ENCODE data around the gene IL37. TPM values are rescaled to one million over a fixed set of nuclear protein-coding genes. Genes with fewer than 3 reads are reported as not detected.
"Not testable (repeated sequence)": the region's sequence is repeated elsewhere in the genome, so short reads cannot be mapped to it uniquely, and the experiment has no call there.

IL37 gene
- total and polyA plus RNA-seq, 9 donors: not detected

DNA sequence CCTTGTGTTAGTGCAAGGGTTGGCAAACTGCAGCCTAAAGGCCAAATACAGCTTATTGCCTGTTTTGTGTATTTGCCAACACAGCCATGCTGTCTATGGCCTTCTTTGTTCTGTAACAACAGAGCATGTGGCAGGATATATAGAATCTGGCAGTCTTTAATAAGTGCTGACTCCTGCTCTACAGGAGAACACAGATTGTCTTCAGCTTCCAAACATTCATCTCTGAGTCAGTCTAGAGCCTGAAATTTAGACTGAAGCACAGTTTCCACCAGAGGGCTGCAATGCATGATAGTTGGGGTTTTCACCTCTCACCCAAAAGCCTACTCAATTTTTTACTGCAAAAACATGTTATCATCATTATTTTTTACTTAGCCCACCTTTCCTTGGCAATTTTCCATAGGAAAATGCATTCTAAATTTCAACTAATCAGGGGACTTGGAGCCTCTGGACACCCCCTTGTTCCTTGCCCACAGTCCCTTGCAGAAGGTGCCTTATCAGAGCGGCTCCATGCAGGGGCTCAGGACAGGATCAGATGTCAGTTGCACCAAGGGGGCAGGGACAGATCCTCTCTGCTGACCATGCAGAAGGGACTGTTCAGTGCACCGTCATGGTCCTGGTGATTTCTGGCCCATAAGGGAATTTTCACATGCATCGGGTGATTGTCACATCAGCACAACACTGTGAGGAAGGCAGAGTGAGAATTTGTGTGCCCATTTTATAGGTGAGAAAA lies 12.4 kb downstream of the IL37 start:
- Histone ChIP-seq H3K4me3 (ENCODE audit: low read length) (no peak overlapping the region), H3K27me3 (ENCODE audit: control insufficient read depth, insufficient read depth, low read length) (no peaks in the 10 kb centered on the region), H3K27ac (ENCODE audit: low read length) (no peak overlapping the region), H3K4me1 (ENCODE audit: control insufficient read depth, insufficient read depth, low read length) (no peaks in the 10 kb centered on the region), H3K9me3 (replicated peaks; ENCODE audit: control insufficient read depth, low read depth, low read length) (no peaks in the 10 kb centered on the region), H3K36me3 (ENCODE audit: control insufficient read depth, insufficient read depth, low read length) (no peaks in the 10 kb centered on the region)
- WGBS (ENCODE audit: insufficient coverage): 42% methylated on average over 3 of the region's 3 CpGs
- no peak for DNase-seq

DNA sequence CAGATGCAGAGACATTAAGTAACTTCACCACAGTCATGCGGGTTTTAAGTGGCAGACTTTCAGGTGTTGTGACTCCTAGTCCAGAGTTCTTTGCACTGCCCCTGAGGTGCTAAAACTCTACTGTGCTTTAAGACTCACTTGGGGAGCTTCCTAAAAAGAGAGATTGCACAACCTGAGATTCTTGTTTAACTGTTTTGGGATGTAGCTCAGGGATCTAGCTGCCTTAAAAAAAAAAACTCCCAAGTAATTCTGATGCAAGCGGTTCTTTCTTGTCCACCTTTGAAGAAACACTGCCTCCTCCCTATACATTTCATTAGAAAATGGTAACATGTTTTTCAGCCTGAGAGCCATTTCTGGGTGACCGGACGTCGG lies 13.0 kb downstream of the IL37 start:
- no peaks in the 10 kb centered on the region for H3K4me1 ChIP-seq (ENCODE audit: control insufficient read depth, insufficient read depth, low read length)
- no peak overlapping the region for H3K4me3 ChIP-seq (ENCODE audit: low read length)
- WGBS (ENCODE audit: insufficient coverage): 70% methylated on average over 3 of the region's 5 CpGs
- no peak for DNase-seq
- H3K9me3 ChIP-seq (replicated peaks; ENCODE audit: control insufficient read depth, low read depth, low read length): no peaks in the 10 kb centered on the region
- H3K27ac ChIP-seq (ENCODE audit: low read length): no peak overlapping the region
- no peaks in the 10 kb centered on the region for H3K27me3 ChIP-seq (ENCODE audit: control insufficient read depth, insufficient read depth, low read length)
- no peaks in the 10 kb centered on the region for H3K36me3 ChIP-seq (ENCODE audit: control insufficient read depth, insufficient read depth, low read length)

GRCh38 chr2:112924360-112924759 lies 13.4 kb downstream of the IL37 start:
- no peaks in the 10 kb centered on the region for H3K36me3 ChIP-seq (ENCODE audit: control insufficient read depth, insufficient read depth, low read length)
- H3K4me3 ChIP-seq (ENCODE audit: low read length): no peak overlapping the region
- no peaks in the 10 kb centered on the region for H3K4me1 ChIP-seq (ENCODE audit: control insufficient read depth, insufficient read depth, low read length)
- no peaks in the 10 kb centered on the region for H3K9me3 ChIP-seq (replicated peaks; ENCODE audit: control insufficient read depth, low read depth, low read length)
- H3K27ac ChIP-seq (ENCODE audit: low read length): no peak overlapping the region
- H3K27me3 ChIP-seq (ENCODE audit: control insufficient read depth, insufficient read depth, low read length): no peaks in the 10 kb centered on the region
- DNase-seq: no peak
- 50% methylated on average over 2 of the region's 2 CpGs for WGBS (ENCODE audit: insufficient coverage)

- H3K27me3 ChIP-seq (ENCODE audit: control insufficient read depth, insufficient read depth, low read length): no peaks in the 10 kb centered on the region
- H3K27ac ChIP-seq (ENCODE audit: low read length): no peak overlapping the region
- no peaks in the 10 kb centered on the region for H3K9me3 ChIP-seq (replicated peaks; ENCODE audit: control insufficient read depth, low read depth, low read length)
- H3K36me3 ChIP-seq (ENCODE audit: control insufficient read depth, insufficient read depth, low read length): no peaks in the 10 kb centered on the region
- no peak overlapping the region for H3K4me3 ChIP-seq (ENCODE audit: low read length)
- H3K4me1 ChIP-seq (ENCODE audit: control insufficient read depth, insufficient read depth, low read length): no peaks in the 10 kb centered on the region
- no peak for DNase-seq
- 100% methylated on average over 2 of the region's 3 CpGs for WGBS (ENCODE audit: insufficient coverage)
These were observed 13.9 kb downstream of the IL37 start for GRCh38 chr2:112924821-112925220.

- WGBS (ENCODE audit: insufficient coverage): 90% methylated on average over 2 of the region's 3 CpGs
- DNase-seq: no peak
- H3K36me3 ChIP-seq (ENCODE audit: control insufficient read depth, insufficient read depth, low read length): no peaks in the 10 kb centered on the region
- H3K27me3 ChIP-seq (ENCODE audit: control insufficient read depth, insufficient read depth, low read length): no peaks in the 10 kb centered on the region
- H3K4me3 ChIP-seq (ENCODE audit: low read length): no peak overlapping the region
- H3K9me3 ChIP-seq (replicated peaks; ENCODE audit: control insufficient read depth, low read depth, low read length): no peaks in the 10 kb centered on the region
- no peak overlapping the region for H3K27ac ChIP-seq (ENCODE audit: low read length)
- no peaks in the 10 kb centered on the region for H3K4me1 ChIP-seq (ENCODE audit: control insufficient read depth, insufficient read depth, low read length)
These were observed 15.7 kb downstream of the IL37 start for GRCh38 chr2:112926707-112927106.

GRCh38 chr2:112927745-112928144 lies 16.8 kb downstream of the IL37 start:
- no peaks in the 10 kb centered on the region for H3K4me1 ChIP-seq (ENCODE audit: control insufficient read depth, insufficient read depth, low read length)
- H3K27ac ChIP-seq (ENCODE audit: low read length): no peak overlapping the region
- no peaks in the 10 kb centered on the region for H3K9me3 ChIP-seq (replicated peaks; ENCODE audit: control insufficient read depth, low read depth, low read length)
- H3K4me3 ChIP-seq (ENCODE audit: low read length): no peak overlapping the region
- H3K27me3 ChIP-seq (ENCODE audit: control insufficient read depth, insufficient read depth, low read length): no peaks in the 10 kb centered on the region
- no peaks in the 10 kb centered on the region for H3K36me3 ChIP-seq (ENCODE audit: control insufficient read depth, insufficient read depth, low read length)
- no CpG with 5 or more reads among the region's 3 CpGs for WGBS (ENCODE audit: insufficient coverage)
- DNase-seq: no peak

GRCh38 chr2:112933261-112933660 lies 22.3 kb downstream of the IL37 start:
- 92% methylated on average over 9 of the region's 12 CpGs for WGBS (ENCODE audit: insufficient coverage)

GRCh38 chr2:112934117-112934516 lies 23.2 kb downstream of the IL37 start:
- not testable (repeated sequence) for H3K27ac ChIP-seq (ENCODE audit: low read length); H3K4me3 ChIP-seq (ENCODE audit: low read length); H3K27me3 ChIP-seq (ENCODE audit: control insufficient read depth, insufficient read depth, low read length); H3K9me3 ChIP-seq (replicated peaks; ENCODE audit: control insufficient read depth, low read depth, low read length); H3K4me1 ChIP-seq (ENCODE audit: control insufficient read depth, insufficient read depth, low read length); DNase-seq; H3K36me3 ChIP-seq (ENCODE audit: control insufficient read depth, insufficient read depth, low read length)
- WGBS (ENCODE audit: insufficient coverage): no CpG with 5 or more reads among the region's 2 CpGs

More at GRCh38 chr2:112933261-112933660, 22.3 kb downstream of the IL37 start:
- H3K27ac ChIP-seq (ENCODE audit: low read length): no peak overlapping the region
- H3K4me3 ChIP-seq (ENCODE audit: low read length): no peak overlapping the region
- H3K27me3 ChIP-seq (ENCODE audit: control insufficient read depth, insufficient read depth, low read length): no peaks in the 10 kb centered on the region
- H3K4me1 ChIP-seq (ENCODE audit: control insufficient read depth, insufficient read depth, low read length): no peaks in the 10 kb centered on the region
- H3K36me3 ChIP-seq (ENCODE audit: control insufficient read depth, insufficient read depth, low read length): no peaks in the 10 kb centered on the region
- no peaks in the 10 kb centered on the region for H3K9me3 ChIP-seq (replicated peaks; ENCODE audit: control insufficient read depth, low read depth, low read length)
- no peak for DNase-seq

DNA sequence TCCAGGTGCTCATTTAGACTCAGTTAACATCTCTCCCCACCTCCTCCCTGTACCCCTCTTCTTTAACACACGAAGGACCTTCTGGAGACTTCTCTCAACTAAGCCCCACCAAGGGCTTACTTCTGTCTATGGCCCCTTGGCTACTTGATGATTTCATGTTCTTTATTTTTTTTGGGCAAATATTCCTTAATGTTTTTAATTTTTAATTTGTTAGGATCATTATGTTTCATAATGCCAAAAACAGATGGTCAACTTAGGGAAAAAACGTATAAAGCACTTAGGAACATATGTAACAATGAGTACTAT lies 25.9 kb downstream of the IL37 start:
- no peaks in the 10 kb centered on the region for H3K36me3 ChIP-seq (ENCODE audit: control insufficient read depth, insufficient read depth, low read length)
- no CpG with 5 or more reads among the region's 2 CpGs for WGBS (ENCODE audit: insufficient coverage)
- no peak for DNase-seq
- no peak overlapping the region for H3K27ac ChIP-seq (ENCODE audit: low read length)
- no peak overlapping the region for H3K4me3 ChIP-seq (ENCODE audit: low read length)
- no peaks in the 10 kb centered on the region for H3K4me1 ChIP-seq (ENCODE audit: control insufficient read depth, insufficient read depth, low read length)
- no peaks in the 10 kb centered on the region for H3K9me3 ChIP-seq (replicated peaks; ENCODE audit: control insufficient read depth, low read depth, low read length)
- no peaks in the 10 kb centered on the region for H3K27me3 ChIP-seq (ENCODE audit: control insufficient read depth, insufficient read depth, low read length)

- Histone ChIP-seq H3K4me3 (ENCODE audit: low read length) (no peak overlapping the region), H3K9me3 (replicated peaks; ENCODE audit: control insufficient read depth, low read depth, low read length) (no peaks in the 10 kb centered on the region), H3K4me1 (ENCODE audit: control insufficient read depth, insufficient read depth, low read length) (no peaks in the 10 kb centered on the region), H3K27me3 (ENCODE audit: control insufficient read depth, insufficient read depth, low read length) (no peaks in the 10 kb centered on the region), H3K36me3 (ENCODE audit: control insufficient read depth, insufficient read depth, low read length) (no peaks in the 10 kb centered on the region), H3K27ac (ENCODE audit: low read length) (no peak overlapping the region)
- no peak for DNase-seq
- WGBS (ENCODE audit: insufficient coverage): 84% methylated on average over 4 of the region's 5 CpGs
These were observed 27.9 kb downstream of the IL37 start for GRCh38 chr2:112938904-112939303.

- Histone ChIP-seq H3K4me1 (ENCODE audit: control insufficient read depth, insufficient read depth, low read length) (no peaks in the 10 kb centered on the region), H3K9me3 (replicated peaks; ENCODE audit: control insufficient read depth, low read depth, low read length) (no peaks in the 10 kb centered on the region), H3K36me3 (ENCODE audit: control insufficient read depth, insufficient read depth, low read length) (no peaks in the 10 kb centered on the region), H3K4me3 (ENCODE audit: low read length) (no peak overlapping the region), H3K27ac (ENCODE audit: low read length) (no peak overlapping the region), H3K27me3 (ENCODE audit: control insufficient read depth, insufficient read depth, low read length) (no peaks in the 10 kb centered on the region)
- DNase-seq: no peak
- WGBS (ENCODE audit: insufficient coverage): 87% methylated on average over 5 of the region's 5 CpGs
These were observed 28.5 kb downstream of the IL37 start for GRCh38 chr2:112939425-112939824.

All from muscle of leg (tissue), 11 donors.